Osteocyte (in vitro differentiated cells): ENCODE measurements around the gene TEX2. TPM values are rescaled to one million over a fixed set of nuclear protein-coding genes. Genes with fewer than 3 reads are reported as not detected.

ENCODE experiments used
- DNase-seq: peaks from one replicate; pipeline ENCODE4 v3.0.0; 2021; ENCODE audit warnings: mixed read lengths; ENCODE audit not compliant: unreplicated experiment; ENCODE audit errors: extremely low spot score
- H3K27ac Mint-ChIP-seq: one replicate; pipeline ENCODE4 v1.8.0; 2021; ENCODE audit warnings: mild to moderate bottlenecking, mixed read lengths; ENCODE audit not compliant: unreplicated experiment
- H3K27me3 Mint-ChIP-seq: one replicate; pipeline ENCODE4 v1.8.0; 2021; ENCODE audit warnings: mixed read lengths; ENCODE audit not compliant: unreplicated experiment
- H3K36me3 Mint-ChIP-seq: one replicate; pipeline ENCODE4 v1.8.0; 2021; ENCODE audit warnings: mixed read lengths; ENCODE audit not compliant: unreplicated experiment
- H3K4me1 Mint-ChIP-seq: one replicate; pipeline ENCODE4 v1.8.0; 2021; ENCODE audit warnings: mixed read lengths; ENCODE audit not compliant: unreplicated experiment
- H3K4me3 Mint-ChIP-seq: one replicate; pipeline ENCODE4 v1.8.0; 2021; ENCODE audit warnings: mild to moderate bottlenecking, moderate library complexity, mixed read lengths; ENCODE audit not compliant: unreplicated experiment
- H3K9me3 Mint-ChIP-seq: one replicate; pipeline ENCODE4 v1.8.0; 2021; ENCODE audit warnings: mixed read lengths; ENCODE audit not compliant: unreplicated experiment
- total RNA-seq: library from RNA; stranded (reverse); gene quantifications from 2 replicates; pipeline ENCODE4 v1.2.1, GENCODE V29; 2021
- TF ChIP-seq, protein P1 (sequence below): fragments of 200-600 bp; sonication (generic); IDR thresholded peaks from 2 replicates; pipeline ENCODE4 v1.5.0; 2021; ENCODE audit warnings: antibody characterized with exemption, mild to moderate bottlenecking, moderate library complexity

Gene TEX2
- total RNA-seq, 1 donor from 2014 or later, result 73.5 TPM

DNA sequence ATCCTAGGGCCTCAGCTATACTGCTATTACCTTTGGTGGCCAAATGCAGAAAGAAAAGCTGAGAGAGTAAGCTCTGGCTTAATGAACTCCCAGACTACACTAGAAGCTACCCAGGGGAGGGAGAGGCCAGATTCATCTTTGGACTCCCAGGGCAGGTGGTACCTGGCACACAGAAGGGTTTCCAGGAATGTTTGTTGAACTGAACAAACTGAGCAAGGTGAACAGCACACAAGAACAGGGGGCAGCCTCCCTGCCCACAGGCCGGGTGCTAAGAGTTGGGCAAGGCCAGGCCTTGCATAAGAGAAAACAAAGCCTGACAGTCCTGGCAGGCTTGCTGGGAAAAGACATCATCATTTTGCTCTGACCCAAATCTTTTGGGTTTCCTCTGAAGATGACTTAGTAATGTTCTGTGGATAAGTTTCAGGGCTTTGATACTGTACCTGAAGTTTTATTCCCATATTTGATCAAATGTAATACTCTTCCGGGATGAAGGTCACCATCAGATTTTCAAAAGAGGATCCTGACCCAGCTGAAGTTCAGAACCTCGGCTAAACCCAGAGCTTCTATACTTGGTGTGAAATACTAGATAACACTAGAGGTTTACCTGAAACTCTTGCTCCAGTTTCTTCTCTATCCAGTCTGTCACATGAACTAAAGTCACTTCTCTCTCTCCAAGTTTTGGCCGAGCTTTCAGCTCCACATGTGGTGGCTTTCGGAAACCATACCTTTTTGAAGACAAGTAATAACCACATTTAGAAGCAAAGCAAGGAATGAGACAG, 112.6 kb downstream of the TEX2 start:
- Mint-ChIP-seq H3K36me3 (peaks cover 47% of the 10 kb centered on the region), H3K9me3 (no peaks in the 10 kb centered on the region), H3K4me1 (peaks cover 34% of the 10 kb centered on the region), H3K27ac (peak overlapping the region; percentile 41), H3K4me3 (no peak overlapping the region), H3K27me3 (no peaks in the 10 kb centered on the region)
- DNase-seq, result peak; percentile 66
- TF ChIP-seq, protein P1, sequence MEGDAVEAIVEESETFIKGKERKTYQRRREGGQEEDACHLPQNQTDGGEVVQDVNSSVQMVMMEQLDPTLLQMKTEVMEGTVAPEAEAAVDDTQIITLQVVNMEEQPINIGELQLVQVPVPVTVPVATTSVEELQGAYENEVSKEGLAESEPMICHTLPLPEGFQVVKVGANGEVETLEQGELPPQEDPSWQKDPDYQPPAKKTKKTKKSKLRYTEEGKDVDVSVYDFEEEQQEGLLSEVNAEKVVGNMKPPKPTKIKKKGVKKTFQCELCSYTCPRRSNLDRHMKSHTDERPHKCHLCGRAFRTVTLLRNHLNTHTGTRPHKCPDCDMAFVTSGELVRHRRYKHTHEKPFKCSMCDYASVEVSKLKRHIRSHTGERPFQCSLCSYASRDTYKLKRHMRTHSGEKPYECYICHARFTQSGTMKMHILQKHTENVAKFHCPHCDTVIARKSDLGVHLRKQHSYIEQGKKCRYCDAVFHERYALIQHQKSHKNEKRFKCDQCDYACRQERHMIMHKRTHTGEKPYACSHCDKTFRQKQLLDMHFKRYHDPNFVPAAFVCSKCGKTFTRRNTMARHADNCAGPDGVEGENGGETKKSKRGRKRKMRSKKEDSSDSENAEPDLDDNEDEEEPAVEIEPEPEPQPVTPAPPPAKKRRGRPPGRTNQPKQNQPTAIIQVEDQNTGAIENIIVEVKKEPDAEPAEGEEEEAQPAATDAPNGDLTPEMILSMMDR, result no peak

DNA sequence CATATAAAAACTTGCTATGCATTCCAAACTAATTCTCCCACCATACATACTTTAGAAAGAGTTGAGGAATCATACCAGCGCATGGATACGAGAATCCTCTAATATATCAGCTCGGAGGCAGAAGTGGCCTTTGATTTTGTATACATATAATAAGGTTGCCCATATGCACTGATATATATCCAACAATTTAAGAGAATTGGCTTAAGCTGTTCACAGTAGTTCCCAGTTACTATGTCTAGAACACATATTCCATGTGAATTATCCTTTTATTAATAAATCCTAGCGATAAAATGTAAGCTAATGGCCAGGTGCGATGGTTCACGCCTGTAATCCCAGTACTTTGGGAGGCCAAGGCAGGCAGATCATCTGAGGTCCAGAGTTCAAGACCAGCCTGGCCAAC, 113.9 kb downstream of the TEX2 start:
- Mint-ChIP-seq H3K27ac (peak overlapping the region; percentile 74), H3K27me3 (no peaks in the 10 kb centered on the region), H3K4me3 (no peak overlapping the region), H3K36me3 (peaks cover 41% of the 10 kb centered on the region), H3K4me1 (peaks cover 28% of the 10 kb centered on the region), H3K9me3 (no peaks in the 10 kb centered on the region)
- TF ChIP-seq, protein P1, result no peak
- DNase-seq, result no peak

DNA sequence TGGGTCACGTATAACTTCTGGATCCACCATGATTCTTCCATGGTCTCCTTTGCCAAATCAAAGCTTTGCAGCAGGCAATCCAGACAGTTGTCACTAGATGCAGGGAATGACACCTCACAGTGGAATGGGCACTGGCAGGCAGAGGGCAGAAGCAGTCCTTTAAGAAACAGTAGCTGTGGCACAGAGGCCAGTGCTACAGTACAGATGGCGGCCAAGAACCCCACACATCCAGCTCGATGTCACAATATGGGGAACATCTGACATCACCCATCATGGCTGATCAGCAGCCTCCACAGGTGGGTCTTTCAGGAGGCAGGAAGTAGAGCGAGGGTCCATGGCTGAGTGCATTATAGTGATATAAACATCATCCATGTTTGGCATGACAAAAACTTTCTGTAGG, 114.4 kb downstream of the TEX2 start:
- peak overlapping the region; percentile 74 for H3K27ac Mint-ChIP-seq
- TF ChIP-seq, protein P1, result peak; percentile 40
- no peaks in the 10 kb centered on the region for H3K9me3 Mint-ChIP-seq
- peak; percentile 76 for DNase-seq
- H3K4me1 Mint-ChIP-seq, result peaks cover 26% of the 10 kb centered on the region
- no peak overlapping the region for H3K4me3 Mint-ChIP-seq
- no peaks in the 10 kb centered on the region for H3K27me3 Mint-ChIP-seq
- H3K36me3 Mint-ChIP-seq, result peaks cover 40% of the 10 kb centered on the region

DNA sequence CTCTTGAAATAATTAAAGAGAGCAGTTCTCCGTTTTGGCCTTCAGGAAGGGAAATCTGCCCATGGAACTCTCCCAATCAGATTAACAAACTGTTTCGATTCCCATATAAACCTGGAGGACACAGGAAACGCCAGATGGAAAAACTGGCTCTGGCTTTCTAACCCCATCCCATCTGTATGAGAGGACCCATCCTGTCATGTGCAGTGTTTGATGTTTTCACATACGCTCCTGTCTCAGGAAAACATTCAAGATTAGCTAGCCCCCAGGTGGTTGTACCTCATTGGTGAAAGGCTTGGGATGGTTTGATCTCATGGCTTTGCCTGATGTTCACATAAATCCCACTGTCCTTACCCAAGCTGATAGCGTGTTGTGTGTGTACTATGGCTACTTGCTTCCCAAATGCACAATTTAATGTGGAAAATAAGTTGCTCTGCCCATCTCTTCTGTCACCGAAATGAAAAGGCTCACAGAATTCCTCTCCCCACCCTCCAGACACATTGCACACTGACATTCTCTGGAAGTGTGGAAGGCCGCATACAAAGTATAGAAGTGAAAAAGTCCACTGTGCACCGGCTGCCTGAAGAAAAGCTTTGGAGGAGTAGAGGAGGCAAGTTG, 114.9 kb downstream of the TEX2 start:
- Mint-ChIP-seq H3K36me3 (peaks cover 37% of the 10 kb centered on the region), H3K4me3 (no peak overlapping the region), H3K9me3 (no peaks in the 10 kb centered on the region), H3K4me1 (peaks cover 26% of the 10 kb centered on the region), H3K27ac (peak overlapping the region; percentile 74), H3K27me3 (no peaks in the 10 kb centered on the region)
- no peak for DNase-seq
- TF ChIP-seq, protein P1, result no peak
